Uterus (tissue), 2 donors: ENCODE data around the gene CD160.

Experiments
- CTCF ChIP-seq, 4 experiments: fragments of 200-600 bp in 2 of 4; fragments of 450-650 bp in 2 of 4; sonication (generic) in 2 of 4; IDR thresholded peaks; one replicate each; pipeline ENCODE4 v1.5.1; 2016 to 2019; ENCODE audit warnings: antibody characterized with exemption in 4 of 4, mild to moderate bottlenecking in 2 of 4, moderate library complexity in 1 of 4
- POLR2A ChIP-seq, 2 donors: fragments of 450-650 bp; IDR thresholded peaks; one replicate each; pipeline ENCODE4 v1.6.1; 2016; ENCODE audit warnings: antibody characterized with exemption in 2 of 2, mild to moderate bottlenecking in 1 of 2, moderate library complexity in 1 of 2

DNA sequence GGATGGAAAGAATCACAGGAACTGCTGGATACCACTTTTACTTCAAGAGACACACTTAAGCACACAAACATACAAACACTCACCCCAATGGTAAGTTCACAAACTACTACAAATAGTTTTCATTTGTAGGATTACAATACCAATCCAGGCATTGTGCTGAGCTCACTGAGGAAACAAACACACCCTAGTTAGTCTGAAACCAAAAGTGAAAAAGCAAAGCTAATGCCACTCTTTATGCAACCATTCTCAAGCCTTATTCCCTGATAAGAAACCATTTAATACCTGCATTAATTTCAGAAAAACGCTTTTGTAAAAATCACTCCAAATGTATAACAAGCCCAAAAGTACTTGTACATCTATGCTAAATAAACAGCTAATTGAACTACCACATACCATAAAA, 66.2 kb downstream of the CD160 start:
- TF ChIP-seq CTCF (IDR thresholded peaks at IDR 0.05) (no peak), POLR2A (IDR thresholded peaks at IDR 0.05) (no peak)
